HepG2 (cell line): ENCODE measurements around the gene TXNRD2. TPM values are rescaled to one million over a fixed set of nuclear protein-coding genes. Genes with fewer than 3 reads are reported as not detected.

ENCODE experiments used
- ATAC-seq: fragments of 200-7000 bp; cut with Tn5 transposase; 3 replicates; pipeline ENCODE4 v1.9.1; 2020; ENCODE audit warnings: mild to moderate bottlenecking, moderate library complexity
- BruUV-seq: library from RNA; stranded (reverse); fragments of 400-500 nt; replicated peaks from 2 replicates; lab custom pipeline; 2021; lab: Mats Ljungman, UMichigan
- CTCF ChIA-PET: fragments of 300-600 bp; formaldehyde crosslinking; extraction: SDS; loops from one replicate; lab custom pipeline; 2021; ENCODE audit warnings: low total read pairs, inconsistent platforms, low intra/inter-chr PET ratio; lab: Yijun Ruan, JAX
- POLR2A ChIA-PET: fragments of 350-600 bp; sonication (Branson Sonifier 250); formaldehyde crosslinking; loops from one replicate; lab custom pipeline; 2020; ENCODE audit warnings: antibody characterized with exemption, inconsistent platforms; lab: Yijun Ruan, JAX
- DNase-seq: peaks from one replicate; pipeline ENCODE4 v3.0.0-alpha.2; 2015; ENCODE audit warnings: low spot score
- FAIRE-seq: peaks from 3 replicates; lab custom pipeline; 2011; peaks lifted over from hg19 to GRCh38; lab: Jason Lieb, UNC
- H2AFZ ChIP-seq: one replicate; pipeline ENCODE4 v1.6.1; 2011; ENCODE audit warnings: low read length, inconsistent platforms
- H3K27ac ChIP-seq: fragments of 300-600 bp; 3 replicates; pipeline ENCODE4 v1.8.0; 2011; ENCODE audit warnings: mixed run types, mild to moderate bottlenecking, mixed read lengths, low read length, inconsistent platforms; ENCODE audit not compliant: insufficient read depth; ENCODE audit errors: extremely low read length
- H3K27me3 ChIP-seq, 2 experiments: fragments of 200-600 bp in 1 of 2; 2 replicates in 1 of 2; 3 replicates in 1 of 2; pipeline versions ENCODE4 v1.6.0 to v1.8.0; 2011; ENCODE audit warnings: low read length in 2 of 2, mild to moderate bottlenecking in 2 of 2, moderate library complexity in 2 of 2, inconsistent platforms in 1 of 2; ENCODE audit not compliant: insufficient read depth in 2 of 2, control insufficient read depth in 1 of 2
- H3K36me3 ChIP-seq, 2 experiments: fragments of 200-600 bp in 1 of 2; replicated peaks in 1 of 2; 2 replicates in 1 of 2; 3 replicates in 1 of 2; pipeline versions ENCODE4 v1.5.1 to v1.8.0; 2011; ENCODE audit warnings: low read length in 2 of 2, inconsistent platforms in 1 of 2; ENCODE audit not compliant: insufficient read depth in 2 of 2, control insufficient read depth in 1 of 2
- H3K4me1 ChIP-seq: 2 replicates; pipeline ENCODE4 v1.5.1; 2012; ENCODE audit warnings: low read length, inconsistent platforms; ENCODE audit not compliant: insufficient read depth
- H3K4me2 ChIP-seq: 2 replicates; pipeline ENCODE4 v1.6.0; 2011; ENCODE audit warnings: low read depth, low read length, inconsistent platforms
- H3K4me3 ChIP-seq, 3 experiments: fragments of 200-600 bp in 1 of 3; sonication (generic), shearing (Covaris generic) in 1 of 3; replicated peaks in 1 of 3; 2 replicates each; pipeline ENCODE4 v1.5.1; 2011 to 2016; ENCODE audit warnings: low read length in 3 of 3, inconsistent platforms in 2 of 3, low read depth in 2 of 3, mild to moderate bottlenecking in 2 of 3, control low read depth in 1 of 3, mixed read lengths in 1 of 3; ENCODE audit not compliant: insufficient read depth in 1 of 3
- H3K79me2 ChIP-seq: one replicate; pipeline ENCODE4 v1.6.1; 2011; ENCODE audit warnings: low read length, inconsistent platforms; ENCODE audit not compliant: insufficient read depth
- H3K9ac ChIP-seq: 2 replicates; pipeline ENCODE4 v1.6.0; 2011; ENCODE audit warnings: mild to moderate bottlenecking, low read depth, low read length, inconsistent platforms; ENCODE audit not compliant: insufficient read depth
- H3K9me3 ChIP-seq: 2 replicates; pipeline ENCODE4 v1.5.1; 2012; ENCODE audit warnings: mild to moderate bottlenecking, low read length
- H4K20me1 ChIP-seq: 2 replicates; pipeline ENCODE4 v1.6.0; 2011; ENCODE audit warnings: inconsistent platforms, mild to moderate bottlenecking, low read length, moderate library complexity; ENCODE audit not compliant: insufficient read depth
- CENPT ChIP-seq: sonication (generic); formaldehyde crosslinking; IDR thresholded peaks from 2 replicates; pipeline ENCODE4 v1.8.0; 2022; ENCODE audit warnings: low read depth, mild to moderate bottlenecking, moderate library complexity, missing genetic modification reagents
- FIP1L1 ChIP-seq: fragments of 200-400 bp; formaldehyde crosslinking; IDR thresholded peaks from 2 replicates; pipeline ENCODE4 v1.6.1; 2018; ENCODE audit warnings: low read depth, mild to moderate bottlenecking, low read length, moderate library complexity, borderline replicate concordance; ENCODE audit not compliant: insufficient read depth
- FOXK1 ChIP-seq: sonication (generic); formaldehyde crosslinking; IDR thresholded peaks from 2 replicates; pipeline ENCODE4 v1.4.0; 2020; ENCODE audit warnings: low read depth, missing genetic modification reagents, borderline replicate concordance
- IRF9 ChIP-seq: sonication (generic); formaldehyde crosslinking; IDR thresholded peaks from 2 replicates; pipeline ENCODE4 v1.8.0; 2022; ENCODE audit warnings: missing genetic modification reagents, mild to moderate bottlenecking, borderline replicate concordance
- MAX ChIP-seq: IDR thresholded peaks from 2 replicates; pipeline ENCODE4 v1.6.1; 2012; ENCODE audit warnings: inconsistent platforms
- MTA1 ChIP-seq: sonication (generic); formaldehyde crosslinking; IDR thresholded peaks from 2 replicates; pipeline ENCODE4 v1.4.0; 2020; ENCODE audit warnings: missing genetic modification reagents, mild to moderate bottlenecking, borderline replicate concordance
- PATZ1 ChIP-seq: sonication (generic); formaldehyde crosslinking; IDR thresholded peaks from 2 replicates; pipeline ENCODE4 v1.4.0; 2020; ENCODE audit warnings: missing genetic modification reagents
- POLR2A ChIP-seq, 2 experiments: IDR thresholded peaks; 2 replicates each; pipeline ENCODE4 v1.6.1; 2011; ENCODE audit warnings: low read depth in 2 of 2, low read length in 2 of 2, mild to moderate bottlenecking in 1 of 2, moderate library complexity in 1 of 2; ENCODE audit not compliant: insufficient read depth in 1 of 2
- RBM39 ChIP-seq: fragments of 200-400 bp; formaldehyde crosslinking; IDR thresholded peaks from one replicate; pipeline ENCODE4 v1.6.1; 2018; ENCODE audit warnings: antibody characterized with exemption, mild to moderate bottlenecking, low read depth, low read length; ENCODE audit not compliant: poor library complexity, severe bottlenecking
- SPEN ChIP-seq: sonication (generic); formaldehyde crosslinking; IDR thresholded peaks from 2 replicates; pipeline ENCODE4 v1.5.1; 2020; ENCODE audit warnings: low read depth, mild to moderate bottlenecking, missing genetic modification reagents
- TAF1 ChIP-seq: sonication (generic); formaldehyde crosslinking; IDR thresholded peaks from 2 replicates; pipeline ENCODE4 v1.4.0; 2020; ENCODE audit warnings: missing genetic modification reagents
- TERF1 ChIP-seq: sonication (generic); formaldehyde crosslinking; IDR thresholded peaks from 2 replicates; pipeline ENCODE4 v1.8.0; 2022; ENCODE audit warnings: mild to moderate bottlenecking, missing genetic modification reagents, moderate library complexity
- ZFY ChIP-seq: sonication (generic); formaldehyde crosslinking; IDR thresholded peaks from 2 replicates; pipeline ENCODE4 v1.4.0; 2020; ENCODE audit warnings: missing genetic modification reagents
- ZNF138 ChIP-seq: sonication (generic); formaldehyde crosslinking; IDR thresholded peaks from 2 replicates; pipeline ENCODE4 v1.5.0; 2020; ENCODE audit warnings: mild to moderate bottlenecking, low read depth, missing genetic modification reagents
- ZNF563 ChIP-seq: sonication (generic); formaldehyde crosslinking; IDR thresholded peaks from 2 replicates; pipeline ENCODE4 v1.8.0; 2022; ENCODE audit warnings: mild to moderate bottlenecking, moderate library complexity, missing genetic modification reagents
- ZNF737 ChIP-seq: sonication (generic); formaldehyde crosslinking; IDR thresholded peaks from 2 replicates; pipeline ENCODE4 v1.5.0; 2020; ENCODE audit warnings: missing genetic modification reagents, mild to moderate bottlenecking, borderline replicate concordance
- ZNF788 ChIP-seq: sonication (generic); formaldehyde crosslinking; IDR thresholded peaks from 2 replicates; pipeline ENCODE4 v1.5.0; 2020; ENCODE audit warnings: mild to moderate bottlenecking, missing genetic modification reagents, borderline replicate concordance
- ZSCAN25 ChIP-seq: sonication (generic); formaldehyde crosslinking; IDR thresholded peaks from 2 replicates; pipeline ENCODE4 v1.8.0; 2022; ENCODE audit warnings: mild to moderate bottlenecking, missing genetic modification reagents
- WGBS: methylation state at CpG from one replicate; pipeline ENCODE4 v1.1.6; 2017; ENCODE audit warnings: low lambda C conversion rate; 5-methylcytosine and 5-hydroxymethylcytosine counted together
- in situ Hi-C: cut with HindIII; loops from 2 replicates; pipeline ENCODE4 v1.10.0; 2017; ENCODE audit warnings: low pct_unique_long_range_greater_than_20kb; ENCODE audit not compliant: extremely low pct_ligation_motif_present
- intact Hi-C: fragments of 100-400 bp; cut with micrococcal nuclease; formaldehyde crosslinking; loops from one replicate; pipeline ENCODE4 v1.10.0; 2022; ENCODE audit not compliant: unreplicated experiment
- polyA plus RNA-seq, 8 experiments: library from polyadenylated mRNA; depleted of rRNA in 3 of 8; stranded (reverse) in 7 of 8; unstranded in 1 of 8; fragments of >200 nt; fragmentation: Illumina TruSeq in 4 of 8; extraction: Trizol in 4 of 8; gene quantifications; 2 replicates each; pipeline versions ENCODE4 v1.2.1 to v1.2.3, GENCODE V29; 2011 to 2016; ENCODE audit warnings: low read depth in 4 of 8, missing spikeins in 1 of 8, mixed read lengths in 1 of 8; ENCODE audit not compliant: insufficient read depth in 1 of 8
- total RNA-seq, 5 experiments: library from RNA; depleted of rRNA; stranded (reverse); fragments of >200 nt; fragmentation: Illumina TruSeq; extraction: Trizol; gene quantifications; 2 replicates each; pipeline ENCODE4 v1.2.3, GENCODE V29; 2016; ENCODE audit warnings: low read depth in 1 of 5

Gene TXNRD2
- total and polyA plus RNA-seq, 2 of the 13 experiments (the other 11 are each of a cell fraction or from before 2014, with no cell fraction given) = 17.5 to 18.6 TPM

- FAIRE-seq (no peak), DNase-seq (peak; percentile 42), ATAC-seq (peak; percentile 89)
- Histone ChIP-seq H3K4me2 (peak overlapping the region; percentile 91), H4K20me1 (peaks cover 9% of the 10 kb centered on the region; the same call in 1 of the 2 replicates), H3K4me3 (peak overlapping the region; percentile 63 to 81 (median 72)), H3K9ac (peak overlapping the region; percentile 71), H3K36me3 (peaks cover 0 to 5% of the 10 kb centered on the region in 2 experiments; a peak in 1 of 5 replicates), H3K79me2 (no peaks in the 10 kb centered on the region), H3K27me3 (no peaks in the 10 kb centered on the region), H2AFZ (no peak overlapping the region), H3K4me1 (peaks cover 18% of the 10 kb centered on the region), H3K9me3 (no peaks in the 10 kb centered on the region), H3K27ac (no peak overlapping the region)
- TSS peak; percentile 60 for BruUV-seq
- intact Hi-C loops (no loop called here), in situ Hi-C loops (no loop called here)
- 11% methylated on average over 13 of the region's 76 CpGs for WGBS
- CTCF ChIA-PET = no interaction called here
- POLR2A ChIA-PET = interaction anchor here (1.1 to 1.5 kb wide), 2 partner anchors 13 to 27 kb away, joined by 3 to 5 read pairs; no protein-coding TSS in a partner anchor
- peak; percentile 50; the same call in 1 of the 2 replicates for TF ChIP-seq CENPT (CRISPR knock-in tag)
- TF ChIP-seq SPEN (CRISPR knock-in tag) = peak; percentile 38; the same call in 1 of the 2 replicates
- TF ChIP-seq ZSCAN25 (CRISPR knock-in tag) = no peak
- peak; percentile 38 for TF ChIP-seq RBM39
- peak; percentile 49; the same call in 1 of the 2 replicates for TF ChIP-seq ZNF563 (CRISPR knock-in tag)
- 0 out of 2 replicates have a peak, but pooled peaks have one; percentile 31 for TF ChIP-seq IRF9 (CRISPR knock-in tag)
- peak; percentile 50; the same call in 1 of the 2 replicates for TF ChIP-seq ZFY (CRISPR knock-in tag)
- peak; percentile 18; the same call in 1 of the 2 replicates for TF ChIP-seq TAF1
- peak; percentile 58 for TF ChIP-seq PATZ1 (CRISPR knock-in tag)
- 0 out of 2 replicates have a peak, but pooled peaks have one; percentile 23 for TF ChIP-seq MAX
- TF ChIP-seq POLR2A (IDR thresholded peaks at IDR 0.05; ENCODE audit: insufficient read depth in 1 of 2, low read depth in 2 of 2, low read length in 2 of 2) = peak in 1 of 2 experiments; percentile 59; a peak in 1 of 4 replicates
- TF ChIP-seq TERF1 (CRISPR knock-in tag) = peak; percentile 84; the same call in 1 of the 2 replicates
- no peak for TF ChIP-seq ZNF737
- peak; percentile 20; the same call in 1 of the 2 replicates for TF ChIP-seq ZNF788 (CRISPR knock-in tag)
- TF ChIP-seq MTA1 (CRISPR knock-in tag) = 0 out of 2 replicates have a peak, but pooled peaks have one; percentile 42
- TF ChIP-seq FOXK1 (CRISPR knock-in tag) = no peak
- 0 out of 2 replicates have a peak, but pooled peaks have one; percentile 40 for TF ChIP-seq ZNF138
- no peak for TF ChIP-seq FIP1L1
Observed at GRCh38 chr22:19986410-19987341, 45.1 kb upstream of the TXNRD2 start.
